Transverse colon (tissue), 4 donors: Measurements from ENCODE around the gene MEF2D. TPM values are rescaled to one million over a fixed set of nuclear protein-coding genes. Genes with fewer than 3 reads are reported as not detected.
A peak's percentile ranks its signal among the peaks of the same experiment; 100 is the strongest.

ENCODE experiments used
- DNase-seq: peaks from one replicate; pipeline ENCODE4 v3.0.0-alpha.2; 2019
- H3K27ac ChIP-seq, 4 donors: fragments of 200-600 bp; sonication (generic); 2 replicates each; pipeline ENCODE4 v1.5.1; 2016 to 2018; ENCODE audit warnings: inconsistent platforms in 4 of 4
- H3K27me3 ChIP-seq: fragments of 200-600 bp; sonication (generic); 2 replicates; pipeline ENCODE4 v1.5.1; 2017; ENCODE audit warnings: inconsistent platforms
- H3K36me3 ChIP-seq, 4 donors: fragments of 200-600 bp; sonication (generic); 2 replicates each; pipeline ENCODE4 v1.5.1; 2017 to 2019; ENCODE audit warnings: inconsistent platforms in 4 of 4
- H3K4me1 ChIP-seq, 4 donors: fragments of 200-600 bp; sonication (generic); 2 replicates each; pipeline ENCODE4 v1.5.1; 2017 to 2020; ENCODE audit warnings: inconsistent platforms in 4 of 4
- H3K4me3 ChIP-seq, 4 donors: fragments of 200-600 bp; sonication (generic); 1 replicate in 1 of 4; 2 replicates in 3 of 4; pipeline versions ENCODE4 v1.5.1 to v1.6.1; 2017 to 2019; ENCODE audit warnings: inconsistent platforms in 4 of 4
- H3K9me3 ChIP-seq, 2 donors: fragments of 200-600 bp; sonication (generic); 2 replicates each; pipeline ENCODE4 v1.5.1; 2017 to 2019; ENCODE audit warnings: inconsistent platforms in 2 of 2
- CTCF ChIP-seq, 5 experiments: fragments of 200-600 bp in 3 of 5; fragments of 450-650 bp in 2 of 5; sonication (generic) in 3 of 5; IDR thresholded peaks; 1 replicate in 2 of 5; 2 replicates in 3 of 5; pipeline ENCODE4 v1.5.1; 2016 to 2017; ENCODE audit warnings: antibody characterized with exemption in 5 of 5, inconsistent platforms in 3 of 5, mild to moderate bottlenecking in 2 of 5, moderate library complexity in 1 of 5
- EP300 ChIP-seq: sonication (generic); formaldehyde crosslinking; IDR thresholded peaks from one replicate; pipeline ENCODE4 v1.6.1; 2017; ENCODE audit warnings: antibody characterized with exemption, low read depth
- POLR2A ChIP-seq: fragments of 450-650 bp; IDR thresholded peaks from one replicate; pipeline ENCODE4 v1.6.1; 2016; ENCODE audit warnings: antibody characterized with exemption, mild to moderate bottlenecking, moderate library complexity
- POLR2AphosphoS5 ChIP-seq, 3 donors: sonication (generic); formaldehyde crosslinking; IDR thresholded peaks; one replicate each; pipeline ENCODE4 v1.6.1; 2016; ENCODE audit warnings: antibody characterized with exemption in 3 of 3
- WGBS, 2 donors: methylation state at CpG; one replicate each; pipeline ENCODE4 v1.1.5; 2018; ENCODE audit warnings: low coverage in 1 of 2; 5-methylcytosine and 5-hydroxymethylcytosine counted together
- in situ Hi-C, 4 donors: fragments of 200-750 bp; cut with MboI; loops; one replicate each; pipeline versions ENCODE4 v1.15.0 to v1.15.1; 2017; ENCODE audit warnings: low sequenced_read_pairs in 3 of 4, low pct_ligation_motif_present in 1 of 4, low pct_unique_long_range_greater_than_20kb in 1 of 4
- intact Hi-C: fragments of 100-400 bp; cut with DNase I; formaldehyde crosslinking; loops from one replicate; pipeline ENCODE4 v1.15.1; 2023; ENCODE audit warnings: low total_unique reads
- total RNA-seq, 4 donors: library from RNA; depleted of rRNA; stranded (reverse); fragments of >200 nt; gene quantifications; one replicate each; pipeline ENCODE4 v1.1.0, GENCODE V29; 2016

The MEF2D gene
- total RNA-seq, 4 donors from 2014 or later: 26.1 to 200 (median 85.7) TPM

DNA sequence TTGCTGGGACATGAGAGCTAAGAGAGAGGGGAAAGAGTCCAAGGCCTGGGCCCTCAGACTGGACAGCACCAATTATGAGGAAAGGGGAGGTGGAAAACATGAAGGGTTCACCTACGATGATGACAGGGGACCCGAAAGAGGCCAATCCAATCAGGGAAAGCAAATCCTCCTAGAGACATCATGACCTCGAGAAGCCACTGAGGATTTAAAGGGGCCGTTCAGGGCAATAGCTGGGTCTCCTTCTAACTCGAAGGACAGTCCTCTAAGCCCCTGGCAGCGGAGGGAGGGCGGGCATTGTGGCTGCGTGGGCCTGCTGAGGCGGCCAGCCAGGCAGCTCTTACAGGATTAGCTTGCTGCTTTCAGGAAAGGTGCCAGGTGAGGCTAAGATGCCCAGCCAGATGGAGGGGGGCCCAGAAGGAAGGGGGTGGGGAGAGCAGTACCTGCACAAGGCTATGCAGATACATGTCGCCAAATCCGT is 7.4 kb downstream of the MEF2D start:
- 39 to 66% methylated on average over 9 to 11 of the region's 11 CpGs for WGBS, 2 donors
- Histone ChIP-seq H3K4me3 (no peak overlapping the region), H3K9me3 (no peaks in the 10 kb centered on the region), H3K4me1 (peaks cover 96 to 100% (median 99%) of the 10 kb centered on the region in 4 donors), H3K27me3 (no peaks in the 10 kb centered on the region), H3K36me3 (no peaks in the 10 kb centered on the region), H3K27ac (peak overlapping the region; percentile 69 to 100 (median 100))
- DNase-seq: peak; percentile 37
- intact Hi-C loops: no loop called here
- in situ Hi-C loops: no loop called here
- no peak for TF ChIP-seq EP300
- no peak for TF ChIP-seq POLR2A
- no peak for TF ChIP-seq CTCF (IDR thresholded peaks at IDR 0.05)
- no peak for TF ChIP-seq POLR2AphosphoS5 (IDR thresholded peaks at IDR 0.05)

GRCh38 chr1:156492591-156493080 is 7.9 kb downstream of the MEF2D start:
- no peaks in the 10 kb centered on the region for H3K36me3 ChIP-seq
- H3K27ac ChIP-seq: peak overlapping the region; percentile 69 to 100 (median 100)
- peak in 1 of 3 donors; percentile 8 for TF ChIP-seq POLR2AphosphoS5 (IDR thresholded peaks at IDR 0.05)
- TF ChIP-seq EP300: no peak
- no peaks in the 10 kb centered on the region for H3K9me3 ChIP-seq
- DNase-seq: peak; percentile 73
- no peaks in the 10 kb centered on the region for H3K27me3 ChIP-seq
- 40 to 44% methylated on average over 1 to 7 of the region's 7 CpGs for WGBS, 2 donors
- intact Hi-C loops (no loop called here), in situ Hi-C loops (no loop called here)
- H3K4me1 ChIP-seq: peaks cover 97 to 100% (median 99%) of the 10 kb centered on the region in 4 donors
- H3K4me3 ChIP-seq: no peak overlapping the region

- intact Hi-C loops: no loop called here
- TF ChIP-seq POLR2A (no peak), CTCF (IDR thresholded peaks at IDR 0.05) (no peak), EP300 (no peak), POLR2AphosphoS5 (IDR thresholded peaks at IDR 0.05) (no peak)
- WGBS, 2 donors: 77 to 86% methylated on average over 3 to 6 of the region's 6 CpGs
- peak overlapping the region; percentile 69 to 100 (median 100) for H3K27ac ChIP-seq
- DNase-seq: no peak
- H3K4me3 ChIP-seq: no peak overlapping the region
- H3K27me3 ChIP-seq: no peaks in the 10 kb centered on the region
- in situ Hi-C loops: no loop called here
- H3K36me3 ChIP-seq: no peaks in the 10 kb centered on the region
- no peaks in the 10 kb centered on the region for H3K9me3 ChIP-seq
- H3K4me1 ChIP-seq: peaks cover 95 to 98% (median 96%) of the 10 kb centered on the region in 4 donors
Measured at GRCh38 chr1:156492013-156492590, 8.5 kb downstream of the MEF2D start.

- 64 to 93% methylated on average over 5 to 6 of the region's 6 CpGs for WGBS, 2 donors
- Histone ChIP-seq H3K4me1 (peaks cover 87 to 91% (median 89%) of the 10 kb centered on the region in 4 donors), H3K27me3 (no peaks in the 10 kb centered on the region), H3K36me3 (no peaks in the 10 kb centered on the region), H3K27ac (peak overlapping the region; percentile 69 to 100 (median 100)), H3K9me3 (no peaks in the 10 kb centered on the region), H3K4me3 (peak overlapping the region in 2 of 4 donors; percentile 4 to 32)
- no peak for TF ChIP-seq POLR2AphosphoS5 (IDR thresholded peaks at IDR 0.05)
- no peak for TF ChIP-seq CTCF (IDR thresholded peaks at IDR 0.05)
- TF ChIP-seq POLR2A: no peak
- no peak for TF ChIP-seq EP300
- DNase-seq: no peak
- in situ Hi-C loops: no loop called here
- intact Hi-C loops: no loop called here
Measured at GRCh38 chr1:156491151-156491949, 9.2 kb downstream of the MEF2D start.
